ENCODE measurements around the gene MAD1L1. TPM values are rescaled to one million over a fixed set of nuclear protein-coding genes. Genes with fewer than 3 reads are reported as not detected.

Gene MAD1L1
- total RNA-seq, 2 donors from 2014 or later: 34.2 to 53.5 TPM

DNA sequence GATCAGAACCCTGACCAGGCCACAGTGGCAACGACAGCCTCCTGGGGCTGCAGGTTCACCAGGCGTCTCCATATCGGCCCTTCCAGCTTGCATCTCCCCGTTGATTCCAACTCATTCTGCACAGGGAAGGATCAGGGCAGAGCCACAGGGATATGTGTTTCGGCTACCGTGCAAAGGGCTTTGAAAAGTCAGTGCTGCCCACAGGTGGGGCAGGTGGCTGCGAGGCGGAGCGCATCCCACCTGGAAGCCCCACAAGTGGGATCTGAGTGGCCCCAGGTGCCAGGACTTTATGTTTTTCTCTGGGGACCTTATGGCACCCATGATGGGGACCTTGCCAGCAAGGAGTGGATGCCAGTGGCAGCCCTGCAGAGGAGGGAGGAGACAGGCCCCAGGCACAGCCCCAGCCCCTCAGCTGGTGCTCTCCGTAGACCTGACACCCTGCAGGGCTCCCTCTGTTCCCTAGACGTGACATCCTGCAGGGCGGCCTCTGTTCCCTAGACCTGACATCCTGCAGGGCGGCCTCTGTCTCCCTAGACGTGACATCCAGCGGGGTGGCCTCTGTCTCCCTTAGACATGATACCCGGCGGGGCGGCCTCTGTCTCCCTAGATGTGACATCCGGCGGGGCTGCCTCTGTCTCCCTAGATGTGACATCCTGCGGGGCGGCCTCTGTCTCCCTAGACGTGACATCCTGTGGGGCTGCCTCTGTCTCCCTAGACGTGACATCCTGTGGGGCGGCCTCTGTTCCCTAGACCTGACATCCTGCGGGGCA lies 373.3 kb downstream of the MAD1L1 start:
- no peaks in the 10 kb centered on the region for H3K9me3 Mint-ChIP-seq
- ATAC-seq: no peak
- DNase-seq (ENCODE audit: low spot score in 2 of 2): no peak
- H3K36me3 Mint-ChIP-seq: no peaks in the 10 kb centered on the region
- no peak overlapping the region for H3K27ac Mint-ChIP-seq

DNA sequence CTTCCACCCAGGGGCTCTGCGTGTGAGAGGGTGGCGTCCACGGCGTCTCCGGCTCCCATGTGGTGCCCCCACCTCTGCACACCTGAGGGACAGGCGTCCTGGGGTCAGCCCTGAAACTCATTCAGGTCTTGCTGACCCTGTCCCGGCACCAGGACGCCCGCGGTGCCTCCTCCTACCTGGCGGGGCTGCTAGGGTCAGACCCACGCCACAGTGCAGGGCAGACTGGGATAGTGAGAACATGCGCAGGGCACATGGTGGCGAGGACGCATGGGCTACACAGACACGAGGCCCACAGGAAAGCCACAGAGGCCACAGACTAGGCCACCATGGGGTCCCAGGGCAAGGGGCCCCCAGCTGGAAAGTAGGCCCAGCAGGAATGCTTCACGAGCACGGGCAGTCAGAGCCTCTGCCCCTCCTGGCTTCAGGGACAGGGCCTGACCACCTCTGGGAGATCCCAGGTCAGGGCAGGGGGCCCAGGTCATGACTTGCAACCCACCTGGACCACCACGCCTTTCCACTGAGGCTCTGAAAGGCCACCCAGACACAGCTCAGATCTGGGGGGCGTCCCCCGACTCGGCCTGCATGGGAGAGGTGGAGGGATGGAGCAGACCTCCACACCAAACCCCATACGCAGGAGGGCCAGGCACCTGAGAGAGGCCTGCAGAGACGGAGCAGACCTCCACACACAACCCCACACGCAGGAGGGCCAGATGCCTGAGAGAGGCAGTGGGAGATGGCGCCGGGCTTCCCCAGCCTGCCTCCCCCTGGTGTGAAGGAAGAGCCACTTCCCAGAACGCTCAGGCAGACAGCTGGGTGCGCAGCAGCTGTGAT lies 374.1 kb downstream of the MAD1L1 start:
- no peak for ATAC-seq
- Mint-ChIP-seq H3K36me3 (no peaks in the 10 kb centered on the region), H3K27ac (no peak overlapping the region), H3K9me3 (no peaks in the 10 kb centered on the region)
- DNase-seq (ENCODE audit: low spot score in 2 of 2): no peak

DNA sequence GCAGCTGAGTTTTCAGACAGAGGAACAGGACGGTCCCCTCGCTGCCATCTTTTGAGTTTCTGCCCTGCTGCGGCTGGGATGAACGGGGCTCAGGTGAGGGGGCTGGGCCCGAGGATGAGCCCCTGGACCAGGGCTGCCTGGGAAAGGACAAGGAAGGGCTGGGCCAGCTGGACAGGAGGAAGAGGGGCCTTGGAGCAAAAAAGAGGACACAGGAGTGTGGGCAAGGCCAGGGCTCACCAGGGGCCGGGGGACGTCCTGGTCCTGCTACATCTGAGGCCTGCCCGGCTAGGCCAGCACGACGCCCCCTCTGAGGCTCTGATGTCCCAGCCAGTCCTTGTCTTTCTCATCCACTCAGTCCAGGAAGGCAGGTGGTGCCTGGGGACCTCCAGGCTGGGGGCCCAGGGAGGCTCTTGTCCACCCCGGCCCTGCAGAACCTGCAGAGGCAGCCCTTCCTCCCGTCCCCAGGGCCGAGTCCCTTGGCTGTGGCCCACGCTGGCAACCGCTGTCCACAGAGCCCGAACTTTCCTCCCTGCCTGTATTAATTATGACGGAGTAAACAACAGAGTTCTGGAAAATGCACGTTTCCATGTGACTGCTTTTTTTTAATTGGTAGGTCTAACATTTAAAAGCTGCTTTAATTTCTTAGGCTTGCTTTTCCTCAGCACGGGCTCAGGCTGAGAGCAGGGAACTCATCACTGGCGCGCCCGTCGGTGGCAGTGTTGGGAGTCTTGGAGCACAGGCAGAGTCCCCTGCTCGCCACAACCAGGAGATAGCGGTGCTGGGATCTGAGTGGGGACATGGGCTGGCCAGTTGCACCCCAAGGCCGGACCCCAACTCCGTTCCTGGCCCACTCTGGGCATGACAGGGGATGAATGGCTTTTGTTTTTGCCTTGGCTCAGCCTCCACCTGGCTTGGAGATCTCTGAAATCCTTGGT lies 375.0 kb downstream of the MAD1L1 start:
- no peak for ATAC-seq
- Mint-ChIP-seq H3K9me3 (no peaks in the 10 kb centered on the region), H3K36me3 (no peaks in the 10 kb centered on the region), H3K27ac (no peak overlapping the region)
- DNase-seq (ENCODE audit: low spot score in 2 of 2): no peak

GRCh38 chr7:1856888-1857441 lies 375.8 kb downstream of the MAD1L1 start:
- Mint-ChIP-seq H3K27ac (no peak overlapping the region), H3K36me3 (no peaks in the 10 kb centered on the region), H3K9me3 (no peaks in the 10 kb centered on the region)
- DNase-seq (ENCODE audit: low spot score in 2 of 2) (no peak), ATAC-seq (no peak)

DNA sequence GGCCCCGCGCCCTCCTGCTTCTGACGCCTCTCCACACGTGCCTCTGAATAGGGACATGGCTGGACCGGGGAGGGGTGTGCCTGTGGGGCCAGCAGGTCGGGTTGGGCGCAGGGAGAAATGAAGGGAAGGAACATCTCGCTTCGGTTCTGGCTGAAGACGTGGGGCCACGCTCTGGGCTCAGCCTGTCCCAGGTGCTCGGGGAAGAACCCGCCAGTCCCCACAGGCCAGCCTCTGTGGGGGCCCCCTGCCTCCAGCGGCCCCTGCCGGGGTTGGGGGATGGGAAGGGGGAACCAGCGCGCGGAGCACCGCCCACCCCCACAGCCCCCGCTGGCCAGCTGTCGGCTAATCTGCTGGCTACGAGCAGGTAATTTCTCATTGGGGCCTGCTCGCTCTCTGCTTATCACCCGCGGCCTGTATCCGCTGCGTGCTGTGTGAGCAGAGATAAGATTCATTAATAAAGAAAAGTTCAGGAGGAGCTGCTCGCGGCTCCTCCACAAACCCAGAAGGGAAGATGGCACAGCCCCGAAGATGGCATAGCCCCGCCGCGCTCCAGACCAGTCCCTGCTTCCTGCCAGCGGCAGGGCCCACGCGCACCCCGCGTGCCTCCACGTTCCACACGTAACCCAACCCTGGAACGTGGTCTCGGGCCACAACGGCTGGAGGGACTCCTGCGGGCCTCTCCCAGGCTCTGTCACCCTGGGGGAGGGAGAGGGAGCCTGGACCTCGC lies 376.4 kb downstream of the MAD1L1 start:
- no peaks in the 10 kb centered on the region for H3K36me3 Mint-ChIP-seq
- peak overlapping the region in 1 of 2 donors; percentile 40 for H3K27ac Mint-ChIP-seq

GRCh38 chr7:1855725-1856160 lies 377.0 kb downstream of the MAD1L1 start:
- no peak for ATAC-seq

More for the DNA sequence above, 376.4 kb downstream of the MAD1L1 start:
- DNase-seq (ENCODE audit: low spot score in 2 of 2): no peak
- no peak for ATAC-seq
- no peaks in the 10 kb centered on the region for H3K9me3 Mint-ChIP-seq

DNA sequence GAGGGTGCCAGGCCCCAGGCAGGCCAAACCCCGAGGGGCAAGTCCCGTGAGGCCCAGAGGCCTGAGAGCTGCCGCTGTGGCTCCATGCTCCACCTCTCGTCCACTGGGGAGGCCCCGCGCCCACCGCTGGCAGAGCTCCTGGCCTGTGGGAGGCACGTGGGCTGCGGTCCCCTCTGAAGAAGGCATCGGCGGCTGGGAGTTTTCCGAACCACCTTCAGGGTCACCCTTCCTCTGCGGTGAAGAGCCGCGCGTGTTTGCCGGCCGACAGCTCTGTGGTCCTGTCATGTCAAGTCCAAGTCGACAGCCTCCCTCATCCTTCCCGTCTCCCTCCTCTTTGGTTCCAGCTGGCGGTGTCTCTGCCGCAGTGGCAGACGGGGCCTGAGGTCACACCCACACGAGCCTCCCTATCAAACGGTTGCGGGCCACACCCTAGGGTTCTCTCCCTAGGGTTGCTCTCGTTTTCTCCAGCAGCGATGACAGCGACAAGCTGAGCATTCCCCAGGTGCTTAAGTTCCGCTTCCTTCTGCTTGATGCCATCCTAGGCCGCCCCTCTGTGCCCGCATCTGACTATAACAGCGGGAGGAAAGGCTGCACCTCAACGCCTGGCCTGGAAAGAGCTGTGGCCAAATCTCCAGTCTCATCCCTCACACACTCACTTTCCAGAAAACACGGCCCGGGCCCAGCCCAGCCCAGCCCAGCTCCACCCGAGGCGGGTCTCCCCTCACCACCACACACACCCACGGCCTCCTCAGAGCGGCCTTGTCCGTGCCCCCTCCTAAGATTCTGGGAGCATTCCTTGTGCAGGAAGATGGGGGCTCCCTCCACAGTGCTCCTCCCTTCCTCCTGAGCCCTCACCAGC lies 377.6 kb downstream of the MAD1L1 start:
- Mint-ChIP-seq H3K9me3 (no peaks in the 10 kb centered on the region), H3K27ac (peak overlapping the region; percentile 40 to 82), H3K36me3 (no peaks in the 10 kb centered on the region)
- peak in 1 of 2 donors; percentile 46 for DNase-seq (ENCODE audit: low spot score in 2 of 2)
- no peak for ATAC-seq

More at GRCh38 chr7:1855725-1856160, 377.0 kb downstream of the MAD1L1 start:
- H3K9me3 Mint-ChIP-seq: no peaks in the 10 kb centered on the region
- peak overlapping the region; percentile 40 to 68 for H3K27ac Mint-ChIP-seq
- no peaks in the 10 kb centered on the region for H3K36me3 Mint-ChIP-seq
- DNase-seq (ENCODE audit: low spot score in 2 of 2): no peak

- H3K9me3 Mint-ChIP-seq: no peaks in the 10 kb centered on the region
- no peak overlapping the region for H3K27ac Mint-ChIP-seq
- DNase-seq (ENCODE audit: low spot score in 2 of 2) (peak in 1 of 2 donors; percentile 42), ATAC-seq (peak in 1 of 2 donors; percentile 48)
- H3K36me3 Mint-ChIP-seq: no peaks in the 10 kb centered on the region
Observed at GRCh38 chr7:1853986-1854865, 378.5 kb downstream of the MAD1L1 start.

DNA sequence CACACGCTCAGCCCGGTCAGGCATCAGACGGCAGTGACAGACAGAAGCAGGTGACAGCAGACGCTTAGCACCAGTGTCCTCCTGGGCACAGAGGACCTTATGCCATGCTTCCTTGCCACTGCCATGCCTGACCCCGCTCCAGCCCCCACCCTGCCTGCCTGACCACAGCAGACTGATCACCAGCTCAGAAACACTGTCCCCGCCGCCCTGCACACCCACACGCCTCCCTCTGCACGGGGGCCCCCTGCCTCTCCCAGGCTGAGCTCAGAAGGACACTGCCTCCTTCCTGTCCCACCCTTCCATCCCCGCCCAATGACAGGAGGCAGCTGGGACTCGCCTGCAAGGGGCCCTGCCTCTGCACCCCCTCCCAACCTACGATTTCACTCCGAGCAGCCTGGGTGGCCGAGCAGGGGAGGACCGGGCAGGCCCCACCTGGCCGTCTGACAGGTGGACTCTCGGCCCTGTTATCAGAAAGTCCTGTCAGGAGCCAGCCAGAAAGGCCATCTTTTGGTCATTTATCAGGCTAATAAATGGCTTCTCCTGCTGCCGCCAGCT lies 379.2 kb downstream of the MAD1L1 start:
- DNase-seq (ENCODE audit: low spot score in 2 of 2) (peak in 1 of 2 donors; percentile 47), ATAC-seq (no peak)
- Mint-ChIP-seq H3K27ac (no peak overlapping the region), H3K36me3 (no peaks in the 10 kb centered on the region), H3K9me3 (no peaks in the 10 kb centered on the region)

DNA sequence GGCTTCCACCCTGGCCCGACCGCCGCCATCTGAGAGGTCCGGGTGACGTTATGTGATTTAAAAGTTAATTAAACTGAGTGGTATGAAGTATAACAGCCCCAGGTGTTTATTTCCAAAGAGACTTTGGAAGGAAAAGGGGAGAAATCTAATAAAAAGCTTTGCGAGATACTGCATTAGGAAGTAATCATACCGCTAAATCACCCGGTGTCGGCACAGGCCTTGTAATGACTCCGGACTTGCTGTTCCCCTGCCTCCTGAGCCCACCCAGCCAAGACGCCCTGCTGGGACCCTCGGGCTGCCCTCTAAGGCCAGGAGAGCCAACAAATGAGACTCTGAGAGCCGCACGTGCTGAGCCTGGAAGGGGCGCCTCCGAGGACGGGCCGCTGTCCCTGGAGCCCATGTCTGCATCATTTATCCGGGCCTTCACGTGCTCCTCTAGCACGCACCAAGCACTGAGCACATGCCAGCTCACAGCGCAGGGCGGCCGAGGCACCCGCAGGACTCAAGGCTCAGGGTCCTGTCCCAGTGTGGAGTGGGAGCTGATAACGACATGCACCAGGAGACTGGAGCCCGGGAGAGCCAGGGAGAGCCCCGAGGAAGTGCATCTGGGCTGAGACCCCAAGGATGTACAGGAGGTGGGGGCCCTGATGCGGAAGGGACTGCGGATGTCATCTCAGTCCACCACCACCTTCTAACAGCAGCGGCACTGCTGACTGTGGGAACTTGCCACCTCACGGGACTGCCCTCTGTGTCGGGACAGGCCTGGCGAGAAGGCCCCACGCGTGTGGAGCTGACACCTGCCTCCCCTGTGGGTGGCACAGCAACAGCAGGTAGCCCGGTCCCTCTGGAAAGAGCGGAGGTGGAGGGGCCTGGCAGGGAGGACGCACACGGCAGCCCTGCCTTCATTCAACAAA lies 380.0 kb downstream of the MAD1L1 start:
- DNase-seq (ENCODE audit: low spot score in 2 of 2): no peak
- no peak overlapping the region for H3K27ac Mint-ChIP-seq
- no peak for ATAC-seq
- H3K36me3 Mint-ChIP-seq: no peaks in the 10 kb centered on the region
- H3K9me3 Mint-ChIP-seq: no peaks in the 10 kb centered on the region

DNA sequence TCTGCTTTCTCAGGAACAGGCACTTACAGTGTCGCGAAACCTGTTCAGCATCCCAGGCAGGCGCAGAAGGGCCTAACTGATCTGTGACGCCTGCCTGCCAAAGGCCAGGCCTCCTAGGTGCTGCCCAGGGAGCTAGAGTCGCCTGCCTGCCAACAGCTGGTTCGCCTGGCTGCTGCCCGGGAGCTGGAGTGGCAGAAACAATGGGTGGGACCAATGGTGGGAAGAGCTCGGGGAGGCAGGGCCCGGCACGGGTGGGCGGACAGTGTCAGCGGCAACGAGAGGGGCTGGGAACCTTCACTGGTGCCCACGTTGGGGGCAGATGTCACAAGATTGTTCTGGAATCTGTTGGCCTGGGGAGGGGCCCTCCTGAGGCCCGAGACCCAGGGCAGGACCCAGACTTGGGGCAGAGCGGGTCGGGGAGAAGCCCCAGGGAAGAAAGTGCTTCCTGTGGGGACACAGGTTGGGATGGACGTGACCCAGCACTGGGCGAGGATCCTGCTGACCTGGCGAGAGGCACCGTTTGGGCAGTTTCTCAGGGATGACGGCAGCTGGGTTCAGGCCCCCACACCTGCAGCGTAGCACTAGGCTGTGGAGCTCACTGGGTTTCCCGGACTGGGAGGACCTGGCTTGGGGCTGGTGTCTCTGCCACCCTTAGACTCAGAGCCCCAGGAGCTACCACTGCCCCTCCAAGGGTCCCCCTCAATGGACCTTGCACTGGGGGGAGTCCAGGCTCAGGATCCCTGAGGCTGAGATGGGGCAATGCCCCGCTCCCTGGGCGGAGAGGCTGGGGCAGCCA lies 380.8 kb downstream of the MAD1L1 start:
- peak overlapping the region; percentile 36 to 55 for H3K27ac Mint-ChIP-seq
- no peaks in the 10 kb centered on the region for H3K36me3 Mint-ChIP-seq
- no peaks in the 10 kb centered on the region for H3K9me3 Mint-ChIP-seq
- DNase-seq (ENCODE audit: low spot score in 2 of 2): no peak
- no peak for ATAC-seq

DNA sequence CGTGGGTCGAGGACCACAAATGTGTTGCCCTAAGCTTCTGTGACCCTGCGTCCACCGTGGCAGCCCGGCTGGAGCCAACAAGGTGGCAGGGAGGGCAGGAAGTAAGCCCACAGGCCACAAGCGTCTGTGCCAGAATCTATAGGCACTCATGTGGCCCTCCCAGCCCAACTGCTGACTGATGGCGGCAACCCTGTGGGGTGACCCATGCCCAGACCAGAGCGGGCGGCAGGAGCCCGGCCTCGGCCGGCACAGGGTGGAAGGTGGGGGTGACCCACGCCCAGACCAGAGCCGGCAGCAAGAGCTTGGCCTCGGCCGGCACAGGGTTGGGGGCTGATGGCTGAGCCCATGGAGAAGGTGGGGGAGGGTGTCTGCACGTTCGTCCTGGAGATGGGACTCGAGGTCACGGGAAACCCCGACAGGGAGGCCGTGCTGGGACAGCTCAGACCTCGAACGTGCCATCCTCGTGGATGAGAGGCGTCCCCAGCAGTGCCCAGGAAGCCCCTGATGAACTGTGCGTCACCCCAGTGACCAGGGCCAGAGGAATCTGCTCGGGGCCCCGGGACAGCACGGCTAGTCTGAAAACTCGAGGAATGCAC lies 381.7 kb downstream of the MAD1L1 start:
- Mint-ChIP-seq H3K27ac (peak overlapping the region in 1 of 2 donors; percentile 36), H3K9me3 (no peaks in the 10 kb centered on the region), H3K36me3 (no peaks in the 10 kb centered on the region)
- DNase-seq (ENCODE audit: low spot score in 2 of 2) (no peak), ATAC-seq (no peak)

Data from activated naive CD4-positive, alpha-beta T cell treated with anti-CD3 and anti-CD28 coated beads, Interleukin-2, amount 50 U/mL, for 72 hours (primary cell).